Measurements from ENCODE around the gene ASTN1.

The ASTN1 gene

GRCh38 chr1:176854758-176855745 is 309.5 kb downstream of the ASTN1 start:
- Histone ChIP-seq H3K4me1 (ENCODE audit: control insufficient read depth, insufficient read depth, low read length) (no peaks in the 10 kb centered on the region), H3K9me3 (ENCODE audit: control insufficient read depth, insufficient read depth, low read depth, low read length) (no peaks in the 10 kb centered on the region), H3K27ac (ENCODE audit: extremely low read depth, low read depth, low read length) (no peak overlapping the region), H3K36me3 (ENCODE audit: control insufficient read depth in 2 of 2, insufficient read depth in 1 of 2, low read length in 2 of 2) (no peaks in the 10 kb centered on the region), H3K4me3 (ENCODE audit: low read depth, low read length) (no peak overlapping the region)
- ChIA-PET POLR2A (no interaction called here), CTCF (interaction anchor here (0.7 kb wide), 1 partner anchor 294 kb away, joined by 3 read pairs; no protein-coding TSS in a partner anchor)
- TF ChIP-seq ZSCAN16 (tag by site-specific recombination; IDR thresholded peaks at IDR 0.05) (no peak), HOXA7 (CRISPR knock-in tag; IDR thresholded peaks at IDR 0.05; ENCODE audit: borderline replicate concordance) (no peak), ZNF558 (tag by site-specific recombination; IDR thresholded peaks at IDR 0.05) (no peak), ZNF792 (tag by site-specific recombination; IDR thresholded peaks at IDR 0.05) (no peak), ZNF416 (tag by site-specific recombination; IDR thresholded peaks at IDR 0.05) (no peak), ZNF843 (tag by site-specific recombination; IDR thresholded peaks at IDR 0.05) (no peak), ZNF169 (tag by site-specific recombination; IDR thresholded peaks at IDR 0.05) (no peak), ZNF629 (tag by site-specific recombination; IDR thresholded peaks at IDR 0.05) (no peak), SP3 (tag by site-specific recombination; IDR thresholded peaks at IDR 0.05) (no peak), ZNF2 (tag by site-specific recombination; IDR thresholded peaks at IDR 0.05) (no peak), GLIS2 (tag by site-specific recombination; IDR thresholded peaks at IDR 0.05) (no peak), KLF17 (tag by site-specific recombination; IDR thresholded peaks at IDR 0.05) (no peak), ZSCAN18 (tag by site-specific recombination; IDR thresholded peaks at IDR 0.05) (no peak), ZNF138 (tag by site-specific recombination; IDR thresholded peaks at IDR 0.05; ENCODE audit: borderline replicate concordance) (no peak), KLF10 (tag by site-specific recombination; IDR thresholded peaks at IDR 0.05) (no peak), ZNF132 (tag by site-specific recombination; IDR thresholded peaks at IDR 0.05; ENCODE audit: borderline replicate concordance) (no peak), ZNF707 (tag by site-specific recombination; IDR thresholded peaks at IDR 0.05) (no peak), PRDM1 (tag by site-specific recombination; IDR thresholded peaks at IDR 0.05) (no peak), SCRT2 (tag by site-specific recombination; IDR thresholded peaks at IDR 0.05) (no peak)

GRCh38 chr1:176854121-176854520 is 310.4 kb downstream of the ASTN1 start:
- no peaks in the 10 kb centered on the region for H3K36me3 ChIP-seq (ENCODE audit: control insufficient read depth in 2 of 2, insufficient read depth in 1 of 2, low read length in 2 of 2)
- H3K4me3 ChIP-seq (ENCODE audit: low read depth, low read length) = no peak overlapping the region
- no peak overlapping the region for H3K27ac ChIP-seq (ENCODE audit: extremely low read depth, low read depth, low read length)
- no peaks in the 10 kb centered on the region for H3K9me3 ChIP-seq (ENCODE audit: control insufficient read depth, insufficient read depth, low read depth, low read length)
- H3K4me1 ChIP-seq (ENCODE audit: control insufficient read depth, insufficient read depth, low read length) = no peaks in the 10 kb centered on the region
- ChIA-PET CTCF (no interaction called here), POLR2A (no interaction called here)
- TF ChIP-seq ZNF654 (tag by site-specific recombination; IDR thresholded peaks at IDR 0.05; ENCODE audit: low read depth) = no peak
- no peak for TF ChIP-seq SP7 (tag by site-specific recombination; IDR thresholded peaks at IDR 0.05)
- no peak for TF ChIP-seq ZNF585B (tag by site-specific recombination; IDR thresholded peaks at IDR 0.05)
- TF ChIP-seq ZNF449 (tag by site-specific recombination; IDR thresholded peaks at IDR 0.05) = no peak
- no peak for TF ChIP-seq KLF17 (tag by site-specific recombination; IDR thresholded peaks at IDR 0.05)
- TF ChIP-seq ZNF10 (tag by site-specific recombination; IDR thresholded peaks at IDR 0.05) = no peak
- TF ChIP-seq ZNF394 (tag by site-specific recombination; IDR thresholded peaks at IDR 0.05; ENCODE audit: borderline replicate concordance) = no peak
- no peak for TF ChIP-seq ZNF623 (tag by site-specific recombination; IDR thresholded peaks at IDR 0.05)
- no peak for TF ChIP-seq ZNF146 (tag by site-specific recombination; IDR thresholded peaks at IDR 0.05)
- TF ChIP-seq ZNF639 (tag by site-specific recombination; IDR thresholded peaks at IDR 0.05) = no peak
- TF ChIP-seq ZNF311 (tag by site-specific recombination; IDR thresholded peaks at IDR 0.05; ENCODE audit: borderline replicate concordance) = no peak
- TF ChIP-seq ZNF768 (tag by site-specific recombination; IDR thresholded peaks at IDR 0.05) = no peak
- no peak for TF ChIP-seq ZNF555 (tag by site-specific recombination; conservative IDR thresholded peaks at IDR 0.05)
